Activated CD4-positive, alpha-beta T cell treated with anti-CD3 and anti-CD28 coated beads, Interleukin-2, Interleukin-4, amounts not matched to agents 100 ng/mL and 50 ng/mL, durations not matched to agents 16 hours and 8 hours (primary cell): ENCODE results near the gene CHI3L1.

ENCODE experiments used
- DNase-seq: peaks from one replicate; pipeline ENCODE4 v3.0.0-alpha.2; 2020; ENCODE audit warnings: low spot score

CHI3L1 gene

GRCh38 chr1:203167913-203168200 lies 18.6 kb downstream of the CHI3L1 start:
- DNase-seq: no peak

GRCh38 chr1:203167026-203167912 lies 19.2 kb downstream of the CHI3L1 start:
- DNase-seq: no peak

GRCh38 chr1:203166192-203166940 lies 20.1 kb downstream of the CHI3L1 start:
- DNase-seq: peak; percentile 6

GRCh38 chr1:203165800-203166161 lies 20.7 kb downstream of the CHI3L1 start:
- no peak for DNase-seq

GRCh38 chr1:203165101-203165799 lies 21.3 kb downstream of the CHI3L1 start:
- DNase-seq: no peak

- DNase-seq: no peak
These were observed 22.4 kb downstream of the CHI3L1 start for GRCh38 chr1:203163891-203164635.

GRCh38 chr1:203162403-203162802 lies 24.1 kb downstream of the CHI3L1 start:
- no peak for DNase-seq

- no peak for DNase-seq
These were observed 24.8 kb downstream of the CHI3L1 start for GRCh38 chr1:203161703-203162102.

- DNase-seq: no peak
These were observed 25.3 kb downstream of the CHI3L1 start for GRCh38 chr1:203161175-203161574.

GRCh38 chr1:203159844-203160243 lies 26.7 kb downstream of the CHI3L1 start:
- DNase-seq: no peak

- DNase-seq: no peak
These were observed 27.4 kb downstream of the CHI3L1 start for GRCh38 chr1:203158960-203159665.

- no peak for DNase-seq
These were observed 28.1 kb downstream of the CHI3L1 start for GRCh38 chr1:203158423-203158822.

GRCh38 chr1:203156280-203156679 lies 30.2 kb downstream of the CHI3L1 start:
- DNase-seq: no peak

- no peak for DNase-seq
These were observed 32.3 kb downstream of the CHI3L1 start for GRCh38 chr1:203153989-203154821.

- DNase-seq: no peak
These were observed 33.2 kb downstream of the CHI3L1 start for GRCh38 chr1:203153051-203153988.

GRCh38 chr1:203152158-203153034 lies 34.1 kb downstream of the CHI3L1 start:
- DNase-seq: no peak

- no peak for DNase-seq
These were observed 34.9 kb downstream of the CHI3L1 start for GRCh38 chr1:203151362-203152157.
